ENCODE data around the gene MXRA8.
"Not testable (repeated sequence)": the region's sequence is repeated elsewhere in the genome, so short reads cannot be mapped to it uniquely, and the experiment has no call there.

Gene MXRA8

GRCh38 chr1:1358433-1359271, at the start of gene MXRA8:
Gene MXRA8, minus strand, starts transcription at chr1:1358555. Its CDS starts 51 bp downstream, at chr1:1358504.
- DNase-seq (ENCODE audit: extremely low spot score) = no peak
- CTCF ChIA-PET = interaction anchor here (0.6 to 1.7 kb wide), 3 partner anchors 13 to 146 kb away, joined by 3 to 5 read pairs (median 4); no protein-coding TSS in a partner anchor
- POLR2A ChIA-PET = no interaction called here
- TF ChIP-seq CTCF (IDR thresholded peaks at IDR 0.05; ENCODE audit: control extremely low read depth, extremely low read depth, low read depth, missing control alignments) = no peak

GRCh38 chr1:1407636-1408318, 49.4 kb upstream of the MXRA8 start:
- no peak for DNase-seq (ENCODE audit: extremely low spot score)
- ChIA-PET POLR2A (no interaction called here), CTCF (interaction anchor here (0.9 to 1.6 kb wide), 4 partner anchors 10 to 98 kb away, joined by 3 to 6 read pairs (median 4); no protein-coding TSS in a partner anchor)
- no peak for TF ChIP-seq CTCF (IDR thresholded peaks at IDR 0.05; ENCODE audit: control extremely low read depth, extremely low read depth, low read depth, missing control alignments)

- DNase-seq (ENCODE audit: extremely low spot score) = peak; percentile 97
- no peak for TF ChIP-seq CTCF (IDR thresholded peaks at IDR 0.05; ENCODE audit: control extremely low read depth, extremely low read depth, low read depth, missing control alignments)
- ChIA-PET POLR2A (no interaction called here), CTCF (interaction anchor here (0.9 to 3.1 kb wide), 5 partner anchors 9 to 99 kb away, joined by 3 to 11 read pairs (median 5); no protein-coding TSS in a partner anchor)
Observed at GRCh38 chr1:1406821-1407635, 48.7 kb upstream of the MXRA8 start, which contains the start of gene MRPL20. Gene MRPL20, minus strand, starts transcription at chr1:1407293. Its CDS starts 76 bp downstream, at chr1:1407217.

- no peak for TF ChIP-seq CTCF (IDR thresholded peaks at IDR 0.05; ENCODE audit: control extremely low read depth, extremely low read depth, low read depth, missing control alignments)
- no peak for DNase-seq (ENCODE audit: extremely low spot score)
- POLR2A ChIA-PET = no interaction called here
- CTCF ChIA-PET = interaction anchor here (0.9 to 3.1 kb wide), 6 partner anchors 14 to 99 kb away, joined by 3 to 11 read pairs (median 4); no protein-coding TSS in a partner anchor
Observed at GRCh38 chr1:1406101-1406820, 47.9 kb upstream of the MXRA8 start.

- CTCF ChIA-PET = no interaction called here
- TF ChIP-seq CTCF (IDR thresholded peaks at IDR 0.05; ENCODE audit: control extremely low read depth, extremely low read depth, low read depth, missing control alignments) = no peak
- DNase-seq (ENCODE audit: extremely low spot score) = no peak
- POLR2A ChIA-PET = no interaction called here
Observed at GRCh38 chr1:1403653-1404052, 45.3 kb upstream of the MXRA8 start.

- CTCF ChIA-PET = interaction anchor here (1.3 to 1.4 kb wide), 2 partner anchors 14 to 38 kb away, joined by 4 to 5 read pairs; no protein-coding TSS in a partner anchor
Observed at GRCh38 chr1:1402901-1403392, 44.6 kb upstream of the MXRA8 start.

More at GRCh38 chr1:1402901-1403392, 44.6 kb upstream of the MXRA8 start:
- POLR2A ChIA-PET; DNase-seq (ENCODE audit: extremely low spot score): not testable (repeated sequence)

Measured in GM10248 (cell line).